Astrocyte of the hippocampus (primary cell): ENCODE measurements around the gene MAPKAPK5.
"Not testable (repeated sequence)": the region's sequence is repeated elsewhere in the genome, so short reads cannot be mapped to it uniquely, and the experiment has no call there.

Source experiments
- DNase-seq: peaks from one replicate; pipeline ENCODE4 v3.0.0; 2011; ENCODE audit warnings: low read depth, low spot score

MAPKAPK5 gene, protein sequence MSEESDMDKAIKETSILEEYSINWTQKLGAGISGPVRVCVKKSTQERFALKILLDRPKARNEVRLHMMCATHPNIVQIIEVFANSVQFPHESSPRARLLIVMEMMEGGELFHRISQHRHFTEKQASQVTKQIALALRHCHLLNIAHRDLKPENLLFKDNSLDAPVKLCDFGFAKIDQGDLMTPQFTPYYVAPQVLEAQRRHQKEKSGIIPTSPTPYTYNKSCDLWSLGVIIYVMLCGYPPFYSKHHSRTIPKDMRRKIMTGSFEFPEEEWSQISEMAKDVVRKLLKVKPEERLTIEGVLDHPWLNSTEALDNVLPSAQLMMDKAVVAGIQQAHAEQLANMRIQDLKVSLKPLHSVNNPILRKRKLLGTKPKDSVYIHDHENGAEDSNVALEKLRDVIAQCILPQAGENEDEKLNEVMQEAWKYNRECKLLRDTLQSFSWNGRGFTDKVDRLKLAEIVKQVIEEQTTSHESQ

DNA sequence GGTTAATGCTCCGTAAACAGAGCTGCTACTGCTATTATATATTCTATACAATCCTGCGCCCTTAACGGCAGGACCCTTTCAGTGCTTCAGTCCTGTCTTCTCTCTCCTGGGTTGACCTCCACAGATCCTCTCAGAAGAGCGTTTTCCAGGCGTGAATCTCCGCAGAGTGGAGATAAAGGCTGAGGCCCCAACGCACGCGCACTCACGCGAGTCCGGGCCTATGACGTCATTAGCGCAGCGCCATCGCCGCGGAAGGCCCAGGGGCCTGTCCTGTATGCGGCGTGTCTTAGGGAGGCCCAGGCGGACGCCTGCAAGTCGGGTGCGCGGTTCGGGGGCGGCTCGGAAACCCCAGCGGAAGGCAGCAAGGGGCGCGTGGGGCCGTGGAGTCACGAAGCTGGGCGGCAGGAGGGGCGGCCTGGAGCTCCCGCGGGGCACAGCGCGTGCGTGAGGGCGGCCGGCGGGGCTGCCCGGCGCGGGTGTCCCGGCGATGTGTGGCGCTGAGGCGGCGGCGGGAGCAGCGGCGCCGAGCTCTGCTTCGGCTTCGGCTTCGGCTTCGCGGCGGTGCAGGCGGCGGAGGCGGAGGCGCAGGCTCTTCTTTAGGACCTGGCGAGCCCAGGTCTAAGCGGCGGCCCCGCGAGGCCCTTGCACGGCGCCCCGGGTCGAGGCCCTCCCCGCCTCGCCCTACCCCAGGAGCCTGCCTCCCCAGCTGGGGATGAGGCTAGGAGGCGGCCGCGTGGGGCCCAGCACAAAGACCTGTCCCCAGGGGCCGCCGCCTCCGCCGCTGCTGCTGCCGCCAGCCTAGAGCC is at the start of gene MAPKAPK5:
Gene MAPKAPK5, plus strand, starts transcription at position 479 of the 806 bp plus-strand sequence. CDS start 506 bp downstream, outside the sequence.
- DNase-seq = peak; percentile 98

DNA sequence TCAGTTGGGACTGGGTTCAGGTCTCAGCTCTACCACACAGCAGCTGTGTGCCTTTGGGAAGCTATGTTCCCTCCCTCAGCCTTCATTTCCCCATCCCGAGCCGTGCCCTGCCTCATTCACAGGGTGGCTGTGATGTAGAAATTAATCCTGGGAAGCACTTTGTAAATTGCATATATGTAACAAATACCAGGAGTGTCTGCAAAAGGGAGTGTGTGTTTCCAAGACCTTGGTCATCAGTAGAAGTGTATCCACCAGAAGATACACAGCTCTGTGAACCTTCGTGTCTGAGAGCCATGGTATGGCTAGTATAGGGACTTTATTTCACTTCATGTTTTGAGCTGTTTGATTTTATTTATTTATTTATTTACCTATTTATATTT is 49.2 kb upstream of the MAPKAPK5 start:
- DNase-seq = no peak

DNA sequence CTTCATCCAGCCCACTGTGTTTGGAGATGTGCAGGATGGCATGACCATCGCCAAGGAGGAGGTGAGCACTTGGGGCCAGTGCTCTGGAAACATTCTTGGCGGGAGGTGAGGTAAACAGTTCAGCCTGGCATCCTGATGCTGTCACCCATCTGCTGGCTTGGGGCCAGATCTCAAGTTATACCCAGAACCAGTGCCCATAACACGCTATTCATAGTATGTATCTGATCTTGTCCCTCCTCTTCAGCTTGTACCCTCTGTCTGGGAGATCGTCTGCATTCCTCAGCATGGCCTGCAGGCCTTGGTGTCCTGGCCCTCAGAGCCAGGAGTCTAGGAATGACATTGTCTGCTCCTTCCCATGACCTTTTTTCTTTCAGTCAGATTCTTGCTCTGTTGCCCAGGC is 43.8 kb upstream of the MAPKAPK5 start:
- no peak for DNase-seq

DNA sequence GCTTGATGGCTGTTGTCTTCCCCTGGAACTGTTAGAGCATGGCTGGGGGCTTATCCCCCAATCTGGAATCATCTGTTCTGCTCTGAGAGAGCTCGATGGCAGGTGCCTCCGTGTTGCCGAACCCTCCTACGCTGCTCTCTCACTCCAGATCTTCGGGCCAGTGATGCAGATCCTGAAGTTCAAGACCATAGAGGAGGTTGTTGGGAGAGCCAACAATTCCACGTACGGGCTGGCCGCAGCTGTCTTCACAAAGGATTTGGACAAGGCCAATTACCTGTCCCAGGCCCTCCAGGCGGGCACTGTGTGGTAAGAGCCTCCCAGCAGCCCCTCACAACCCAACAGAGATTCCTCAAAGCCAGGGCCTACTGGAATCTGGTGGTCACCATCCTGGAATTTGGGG is 42.3 kb upstream of the MAPKAPK5 start:
- no peak for DNase-seq

DNA sequence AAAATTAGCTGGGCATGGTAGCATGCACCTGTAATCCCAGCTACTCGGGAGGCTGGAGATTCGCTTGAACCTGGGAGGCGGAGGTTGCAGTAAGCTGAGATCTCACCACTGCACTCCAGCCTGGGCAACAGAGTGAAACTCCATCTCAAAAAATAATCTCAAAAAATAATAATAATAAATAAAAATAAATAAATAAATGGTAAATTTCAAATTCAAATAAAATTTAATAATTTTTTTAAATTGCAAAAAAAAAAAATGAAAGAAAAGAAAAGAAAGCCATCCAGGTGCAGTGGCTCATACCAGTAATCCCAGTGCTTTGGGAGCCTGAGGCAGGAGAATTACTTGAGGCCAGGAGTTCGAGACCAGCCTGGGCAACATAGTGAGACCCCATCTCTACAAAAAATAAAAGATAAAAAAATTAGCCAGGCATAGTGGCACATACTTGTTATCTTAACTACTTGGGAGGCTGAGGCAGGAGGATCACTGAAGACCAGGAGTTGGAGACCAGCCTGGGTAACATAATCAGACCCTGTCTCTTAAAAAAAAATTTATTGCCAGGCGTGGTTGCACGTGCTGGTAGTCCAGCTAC is 38.9 kb upstream of the MAPKAPK5 start:
- DNase-seq = no peak

DNA sequence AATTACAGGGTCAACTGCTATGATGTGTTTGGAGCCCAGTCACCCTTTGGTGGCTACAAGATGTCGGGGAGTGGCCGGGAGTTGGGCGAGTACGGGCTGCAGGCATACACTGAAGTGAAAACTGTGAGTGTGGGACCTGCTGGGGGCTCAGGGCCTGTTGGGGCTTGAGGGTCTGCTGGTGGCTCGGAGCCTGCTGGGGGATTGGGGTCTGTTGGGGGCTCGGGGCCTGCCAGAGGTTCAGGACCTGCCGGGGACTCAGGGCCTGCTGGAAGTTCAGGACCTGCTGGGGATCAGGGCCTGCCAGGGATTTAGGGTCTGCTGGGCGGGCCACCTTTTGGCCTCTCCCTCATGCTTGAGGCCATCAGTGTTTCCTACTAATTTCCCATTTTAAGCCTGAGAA is 38.2 kb upstream of the MAPKAPK5 start:
- no peak for DNase-seq

DNA sequence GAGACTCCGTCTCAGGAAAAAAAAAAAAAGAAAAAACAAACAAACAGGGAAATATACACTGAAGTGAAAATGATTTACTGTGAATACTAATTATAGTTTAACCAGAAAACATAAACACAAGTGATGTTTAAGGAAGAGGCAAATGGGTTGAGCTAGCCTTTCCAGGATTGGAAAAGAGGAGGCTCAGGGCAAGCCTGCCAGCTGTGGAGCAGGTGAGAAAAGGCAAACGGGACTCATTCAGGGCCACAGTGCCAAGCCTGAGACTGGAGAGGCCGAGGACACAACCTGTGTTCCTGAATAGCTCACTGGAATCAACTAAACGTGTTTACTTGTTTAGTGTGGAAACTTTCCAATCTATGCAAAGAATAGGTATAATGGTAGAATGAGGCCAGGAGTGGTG is 35.7 kb upstream of the MAPKAPK5 start:
- DNase-seq = no peak

DNA sequence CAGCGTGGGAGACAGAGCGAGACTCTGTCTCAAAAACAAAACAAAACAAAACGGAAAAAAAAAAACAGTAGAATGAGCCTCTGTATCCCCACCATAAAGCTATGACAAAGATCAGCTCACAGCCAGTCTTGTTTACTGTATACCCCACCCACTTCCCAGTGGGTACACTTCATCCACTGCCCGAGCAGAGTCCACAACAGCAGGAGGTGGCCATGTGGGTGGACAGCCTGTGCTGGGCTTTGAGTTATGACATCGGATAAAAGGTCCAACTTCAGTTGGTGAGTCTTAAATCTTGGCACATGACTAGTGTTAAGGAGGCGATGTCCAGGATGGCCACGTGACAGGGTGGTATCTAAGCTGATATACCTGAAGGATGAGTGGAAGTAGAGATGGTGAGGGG is 34.8 kb upstream of the MAPKAPK5 start:
- no peak for DNase-seq

DNA sequence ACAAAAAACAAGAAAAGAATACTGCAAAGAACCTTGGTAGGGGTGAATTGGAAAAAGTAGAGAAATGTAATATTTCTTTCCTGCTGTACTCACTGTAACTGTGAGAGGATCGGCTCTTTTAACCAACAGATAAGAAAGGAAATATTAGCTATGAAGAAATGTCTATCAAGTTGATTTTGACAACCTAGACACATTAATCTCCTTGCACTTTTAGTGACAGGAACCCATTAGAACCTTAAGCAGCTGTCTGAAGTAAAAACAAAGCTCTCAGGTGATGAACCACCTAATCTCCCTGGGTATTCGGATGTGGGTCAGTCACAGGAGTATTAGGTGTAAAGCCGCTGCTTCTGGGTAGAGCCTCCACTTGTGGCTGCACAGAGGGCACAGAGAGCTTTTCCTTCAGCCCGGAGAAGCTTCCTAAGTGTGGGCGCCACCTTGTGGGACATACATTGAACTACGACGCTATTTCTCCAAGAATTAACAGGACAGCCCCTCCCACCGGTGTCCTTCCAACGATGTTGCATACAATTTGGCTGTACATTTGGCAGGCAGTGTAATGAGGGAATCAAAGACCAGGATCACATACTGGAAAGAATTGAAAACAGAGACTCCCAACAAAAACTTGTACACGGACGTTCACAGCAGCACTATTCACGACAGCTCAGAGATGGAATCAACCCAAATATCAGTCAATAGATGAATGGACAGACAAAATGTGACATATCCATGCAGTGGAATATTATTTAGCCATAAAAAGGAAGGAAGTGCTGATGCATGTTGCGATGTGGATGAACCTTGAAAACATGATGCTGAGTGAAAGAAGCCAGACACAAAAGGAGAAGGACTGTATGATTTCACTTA is 28.9 kb upstream of the MAPKAPK5 start:
- DNase-seq = peak; percentile 90

DNA sequence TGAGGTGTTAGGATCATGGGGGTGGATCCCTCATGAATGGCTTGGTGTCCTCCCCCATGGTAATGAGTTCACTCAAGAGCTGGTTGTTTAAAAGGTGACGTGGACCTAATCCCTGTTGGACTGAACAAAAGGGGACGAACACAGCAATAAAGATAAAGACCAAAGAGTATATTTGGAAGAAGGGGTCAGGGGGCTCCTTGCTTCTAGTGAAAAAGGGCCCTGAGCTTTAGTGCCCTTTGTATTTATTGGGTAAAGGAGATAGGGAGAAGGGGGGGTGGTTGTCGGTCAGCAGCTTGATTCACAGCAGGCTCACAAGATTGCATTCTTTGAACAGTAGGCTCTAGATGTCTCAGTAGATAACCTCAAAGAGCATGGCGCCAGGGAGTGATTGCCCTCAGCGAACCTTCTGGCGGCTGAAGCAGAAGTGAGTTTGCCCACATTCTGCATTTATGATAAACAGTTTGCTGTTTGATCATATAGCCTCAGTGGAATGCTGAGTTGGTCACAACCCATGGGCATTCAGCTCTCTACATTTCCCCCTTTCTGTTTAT is 25.9 kb upstream of the MAPKAPK5 start:
- no peak for DNase-seq

DNA sequence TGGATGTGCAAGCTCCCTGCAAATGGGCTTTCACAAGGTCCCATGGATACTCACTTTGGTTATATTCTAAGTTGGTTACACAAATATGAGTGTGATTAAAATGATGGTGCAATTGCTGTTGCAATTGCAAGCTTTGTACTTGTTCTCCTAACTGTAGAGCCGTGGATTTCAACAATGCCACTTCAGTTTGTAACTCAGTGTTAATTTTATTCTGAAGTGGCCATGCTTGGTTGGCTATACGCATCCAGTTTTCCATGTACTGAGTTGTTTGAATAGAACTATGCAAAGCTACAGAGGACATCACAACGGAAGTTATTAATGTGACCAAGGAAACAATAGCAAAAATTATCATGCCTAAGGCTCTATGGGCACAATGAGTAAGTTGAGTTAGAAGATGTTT is 25.1 kb upstream of the MAPKAPK5 start:
- DNase-seq = not testable (repeated sequence)

DNA sequence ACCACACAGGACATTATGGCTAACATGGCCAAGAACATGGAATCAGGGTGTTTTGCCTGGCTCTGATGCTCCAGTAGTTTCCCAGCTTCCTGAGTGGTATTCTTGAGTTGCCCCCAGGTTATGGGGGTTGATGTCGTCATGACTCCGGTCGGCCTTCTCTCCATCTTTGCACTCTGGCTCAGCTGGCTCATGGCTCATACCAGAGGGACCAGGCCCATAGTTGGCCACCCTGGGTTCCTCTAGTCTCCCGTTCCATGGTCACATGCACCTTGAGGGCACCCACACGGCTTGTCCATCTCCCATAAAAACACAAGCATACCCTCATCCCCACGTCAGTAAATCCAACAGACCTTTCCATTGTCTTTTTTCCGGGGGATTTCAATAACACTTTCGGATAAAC is 23.7 kb upstream of the MAPKAPK5 start:
- no peak for DNase-seq

DNA sequence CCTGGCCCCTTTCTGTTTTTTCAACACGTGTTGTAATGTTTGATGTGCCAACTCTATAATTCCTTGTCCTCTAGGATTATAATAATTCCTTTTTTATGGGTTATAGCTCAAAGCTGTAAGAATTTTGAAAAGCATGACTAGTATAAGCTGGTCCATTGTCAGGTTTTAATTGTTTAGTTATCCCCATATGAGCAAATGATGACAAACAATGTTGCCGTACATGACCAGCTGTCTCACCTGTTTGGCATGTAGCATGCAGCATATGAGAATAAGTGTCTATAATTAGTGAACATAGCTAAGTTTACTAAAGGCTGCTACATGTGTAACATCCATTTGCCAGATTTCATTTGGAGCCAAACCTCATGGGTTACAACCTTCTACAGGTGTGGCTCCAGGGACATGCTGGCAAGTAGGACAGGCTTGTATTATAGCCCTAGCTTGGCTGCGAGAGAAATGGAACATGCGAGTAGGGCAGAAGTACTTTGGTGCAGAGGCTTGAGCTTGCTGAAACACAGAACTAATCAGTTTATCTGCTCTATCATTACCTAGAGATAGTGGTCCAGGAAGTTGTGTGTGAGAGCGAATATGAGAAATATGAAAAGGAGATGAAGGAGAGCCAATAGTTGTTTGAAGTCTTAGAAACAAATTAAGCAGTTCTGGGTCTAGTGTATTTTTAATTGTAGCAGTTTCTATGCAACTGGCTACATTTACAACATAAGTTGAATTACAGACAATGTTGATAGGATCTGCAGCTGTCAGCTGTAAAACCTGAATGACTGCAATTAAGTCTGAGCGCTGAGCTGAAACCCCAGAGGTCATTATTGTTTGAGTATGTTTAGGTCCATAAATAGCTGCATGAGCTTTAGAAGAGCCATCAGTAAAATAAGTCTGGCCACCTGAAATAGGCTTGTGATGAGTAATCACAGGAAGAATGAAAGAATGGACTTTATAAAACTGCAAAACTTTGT is 22.6 kb upstream of the MAPKAPK5 start:
- DNase-seq = no peak

DNA sequence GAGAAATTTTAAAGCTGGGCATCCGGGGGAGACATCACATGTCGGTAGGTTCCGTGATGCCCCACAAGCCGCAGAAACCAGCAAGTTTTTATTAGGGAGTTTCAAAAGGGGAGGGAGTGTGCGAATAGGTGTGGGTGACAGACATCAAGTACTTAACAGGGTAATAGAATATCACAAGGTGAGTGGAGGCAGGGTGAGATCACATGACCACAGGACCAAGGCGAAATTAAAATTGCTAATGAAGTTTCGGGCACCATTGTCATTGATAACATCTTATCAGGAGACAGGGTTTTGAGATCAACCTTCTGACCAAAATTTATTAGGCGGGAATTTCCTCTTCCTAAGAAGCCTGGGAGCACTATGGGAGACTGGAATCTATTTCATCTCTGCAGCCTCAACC is 21.2 kb upstream of the MAPKAPK5 start:
- not testable (repeated sequence) for DNase-seq

DNA sequence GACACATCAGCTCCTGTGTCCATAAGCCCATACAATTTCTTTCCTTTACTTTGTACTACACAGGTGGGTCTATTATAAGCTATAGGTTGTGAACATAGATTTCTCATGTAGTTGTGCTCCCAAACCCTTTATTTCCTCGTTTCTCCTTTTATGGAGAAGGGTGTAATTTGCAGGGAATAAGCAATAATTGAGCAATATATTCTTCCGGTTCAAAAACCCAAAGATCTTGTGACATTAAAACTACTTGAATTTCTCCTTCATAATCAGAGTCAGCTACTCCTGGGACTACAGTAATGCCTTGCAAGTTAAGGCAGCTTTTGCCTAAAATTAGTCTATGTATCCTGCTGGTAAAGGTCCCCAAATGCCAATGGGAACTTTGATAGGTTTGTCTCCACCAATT is 19.1 kb upstream of the MAPKAPK5 start:
- DNase-seq = no peak

DNA sequence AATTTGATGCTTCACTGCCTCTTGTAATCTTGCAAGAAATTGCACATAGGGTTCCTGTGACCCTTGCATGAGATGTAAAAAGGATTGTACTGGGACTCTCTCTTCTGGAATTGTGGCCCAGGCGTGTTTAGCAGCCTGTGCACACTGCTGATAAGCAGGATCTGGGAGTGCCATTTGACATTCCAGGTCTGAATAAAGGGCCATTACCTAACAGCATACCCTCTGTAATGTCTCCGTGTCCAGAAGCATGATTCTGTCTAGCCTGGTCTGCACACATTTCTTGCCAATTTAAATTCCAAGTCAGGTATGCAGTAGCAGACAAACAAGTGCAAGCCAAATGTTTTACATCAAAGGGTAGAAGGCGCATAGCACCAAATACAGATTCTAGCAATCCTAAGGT is 18.1 kb upstream of the MAPKAPK5 start:
- DNase-seq = no peak

DNA sequence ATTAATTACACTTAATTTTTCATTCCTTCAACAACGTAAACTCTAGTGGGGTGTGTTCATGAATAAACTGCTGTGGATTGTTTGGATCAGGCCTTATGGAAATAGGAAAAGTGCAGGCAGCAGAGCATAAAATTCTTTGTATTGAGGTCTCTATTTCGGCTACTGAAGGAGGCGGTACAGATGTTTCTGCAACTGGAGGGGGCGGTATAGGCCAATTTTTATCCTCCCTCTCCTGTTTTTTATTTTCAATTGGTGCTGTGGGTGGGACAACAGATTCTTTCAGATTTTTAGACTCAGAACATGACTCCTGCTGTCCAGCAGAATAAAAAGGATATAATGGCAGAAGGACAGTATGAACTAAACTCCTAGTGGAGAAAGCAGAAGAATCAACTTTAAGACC is 17.7 kb upstream of the MAPKAPK5 start:
- not testable (repeated sequence) for DNase-seq

DNA sequence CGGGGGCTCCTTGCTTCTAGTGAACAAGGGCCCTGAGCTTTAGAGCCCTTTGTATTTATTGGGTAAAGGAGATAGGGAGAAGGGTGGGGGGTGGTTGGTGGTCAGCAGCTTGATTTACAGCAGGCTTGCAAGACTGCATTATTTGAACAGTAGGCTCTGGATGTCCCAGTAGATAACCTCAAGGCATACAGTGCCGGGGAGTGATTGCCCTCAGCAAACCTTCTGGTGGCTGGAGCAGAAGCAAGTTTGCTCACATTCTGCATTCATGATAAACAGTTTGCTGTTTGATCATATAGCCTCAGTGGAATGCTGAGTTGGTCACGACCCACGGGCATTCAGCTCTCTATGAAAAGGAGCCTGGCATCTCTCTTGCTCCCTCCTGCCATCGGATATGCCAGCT is 16.5 kb upstream of the MAPKAPK5 start:
- no peak for DNase-seq

DNA sequence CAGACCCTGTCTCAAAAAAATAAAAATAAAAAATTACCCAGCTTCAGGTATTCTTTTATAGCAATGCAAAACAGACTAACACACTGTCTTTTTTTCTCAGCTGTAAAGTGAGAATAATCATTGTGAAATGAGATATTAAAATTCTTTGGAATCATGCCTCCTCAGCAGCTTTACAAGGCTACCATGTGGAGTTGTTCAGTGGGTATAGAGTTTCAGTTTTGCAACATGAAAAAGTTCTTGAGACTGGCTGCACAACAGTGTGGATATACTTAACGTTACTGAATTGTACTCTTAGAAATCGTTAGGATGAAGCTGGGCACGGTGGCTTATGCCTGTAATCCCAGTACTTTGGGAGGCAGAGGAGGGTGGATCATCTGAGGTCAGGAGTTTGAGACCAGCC is 15.7 kb upstream of the MAPKAPK5 start:
- DNase-seq = no peak

DNA sequence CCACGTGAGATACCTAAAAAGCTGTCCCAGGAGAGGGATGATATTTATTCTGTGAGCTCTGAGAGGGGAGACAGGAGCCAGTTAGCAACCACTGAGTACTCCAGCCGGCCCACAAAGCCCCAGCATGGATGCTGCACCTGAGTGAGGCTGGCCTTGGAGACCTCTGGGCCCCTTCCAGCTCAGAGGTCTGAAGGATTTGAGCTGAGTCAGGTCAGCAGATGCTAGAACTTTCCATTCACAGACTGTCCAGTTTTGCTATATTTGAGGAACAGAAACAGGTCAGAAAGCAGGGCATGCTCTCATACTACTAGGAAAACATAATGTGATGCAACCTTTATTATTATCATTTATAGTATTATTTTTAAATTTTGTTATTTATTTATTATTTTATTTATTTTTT is 15.0 kb upstream of the MAPKAPK5 start:
- DNase-seq = no peak
